CD14-positive monocyte (primary cell): ENCODE results near the gene CSTB. TPM values are rescaled to one million over a fixed set of nuclear protein-coding genes. Genes with fewer than 3 reads are reported as not detected.

Source experiments
- DNase-seq, 3 donors: peaks; one replicate each; pipeline ENCODE4 v3.0.0-alpha.2; 2011 to 2022
- H2AFZ ChIP-seq: 2 replicates; pipeline ENCODE4 v1.6.0; 2012; ENCODE audit warnings: mild to moderate bottlenecking, low read depth, low read length, inconsistent platforms; ENCODE audit not compliant: insufficient read depth, poor library complexity, severe bottlenecking
- H3K27ac ChIP-seq, 2 donors: 1 replicate in 1 of 2; 2 replicates in 1 of 2; pipeline ENCODE4 v1.5.1; 2012 to 2013; ENCODE audit warnings: low read length in 2 of 2, control low read depth in 1 of 2, inconsistent platforms in 1 of 2, low read depth in 1 of 2, mild to moderate bottlenecking in 1 of 2
- H3K27me3 ChIP-seq, 2 donors: one replicate each; pipeline versions ENCODE4 v1.6.0 to v1.6.1; 2011 to 2013; ENCODE audit warnings: low read length in 2 of 2; ENCODE audit not compliant: control insufficient read depth in 2 of 2, insufficient read depth in 2 of 2
- H3K36me3 ChIP-seq, 2 donors: replicated peaks in 1 of 2; 1 replicate in 1 of 2; 2 replicates in 1 of 2; pipeline versions ENCODE4 v1.5.1 to v1.6.1; 2012 to 2013; ENCODE audit warnings: low read length in 2 of 2, control low read depth in 1 of 2, inconsistent platforms in 1 of 2, mild to moderate bottlenecking in 1 of 2; ENCODE audit not compliant: insufficient read depth in 2 of 2, control insufficient read depth in 1 of 2
- H3K4me1 ChIP-seq, 2 donors: 1 replicate in 1 of 2; 2 replicates in 1 of 2; pipeline versions ENCODE4 v1.5.1 to v1.6.1; 2012 to 2013; ENCODE audit warnings: low read length in 2 of 2, control low read depth in 1 of 2, inconsistent platforms in 1 of 2, mild to moderate bottlenecking in 1 of 2, moderate library complexity in 1 of 2; ENCODE audit not compliant: insufficient read depth in 2 of 2, control insufficient read depth in 1 of 2
- H3K4me2 ChIP-seq: replicated peaks from 2 replicates; pipeline ENCODE3; 2012; ENCODE audit warnings: low read length, moderate library complexity, mild to moderate bottlenecking; ENCODE audit not compliant: poor library complexity, severe bottlenecking; ENCODE audit errors: extremely low read depth
- H3K4me3 ChIP-seq, 3 experiments: fragments of 200-600 bp in 1 of 3; sonication (generic) in 1 of 3; replicated peaks in 1 of 3; 1 replicate in 2 of 3; 2 replicates in 1 of 3; pipeline ENCODE4 v1.5.1; 2011 to 2013; ENCODE audit warnings: low read length in 3 of 3, mild to moderate bottlenecking in 3 of 3, control low read depth in 2 of 3, low read depth in 2 of 3, inconsistent platforms in 1 of 3, moderate library complexity in 1 of 3
- H3K79me2 ChIP-seq: 2 replicates; pipeline ENCODE4 v1.6.0; 2012; ENCODE audit warnings: mild to moderate bottlenecking, control low read depth, inconsistent platforms, low read length, moderate library complexity; ENCODE audit not compliant: insufficient read depth
- H3K9ac ChIP-seq: 2 replicates; pipeline ENCODE4 v1.6.0; 2017; ENCODE audit warnings: low read length, mild to moderate bottlenecking; ENCODE audit not compliant: insufficient read depth, poor library complexity, severe bottlenecking
- H3K9me3 ChIP-seq, 2 donors: replicated peaks in 1 of 2; 1 replicate in 1 of 2; 2 replicates in 1 of 2; pipeline versions ENCODE4 v1.5.1 to v1.6.1; 2012 to 2013; ENCODE audit warnings: low read length in 2 of 2, control low read depth in 1 of 2; ENCODE audit not compliant: control insufficient read depth in 1 of 2, insufficient read depth in 1 of 2
- H4K20me1 ChIP-seq: 2 replicates; pipeline ENCODE4 v1.6.0; 2012; ENCODE audit warnings: mild to moderate bottlenecking, low read length, control low read depth, moderate library complexity; ENCODE audit not compliant: insufficient read depth
- H3K27ac Mint-ChIP-seq, 7 donors: one replicate each; pipeline ENCODE4 v1.8.0; 2020; ENCODE audit warnings: mild to moderate bottlenecking in 7 of 7, mixed read lengths in 7 of 7, moderate library complexity in 6 of 7, inconsistent platforms in 2 of 7
- H3K27me3 Mint-ChIP-seq, 3 donors: one replicate each; pipeline ENCODE4 v1.8.0; 2021 to 2022; ENCODE audit warnings: low read depth in 3 of 3, mild to moderate bottlenecking in 3 of 3, mixed read lengths in 3 of 3, moderate library complexity in 3 of 3, inconsistent platforms in 1 of 3
- H3K36me3 Mint-ChIP-seq, 2 donors: one replicate each; pipeline ENCODE4 v1.8.0; 2020; ENCODE audit warnings: mixed read lengths in 2 of 2, inconsistent platforms in 1 of 2, mild to moderate bottlenecking in 1 of 2
- H3K4me1 Mint-ChIP-seq: one replicate; pipeline ENCODE4 v1.8.0; 2020; ENCODE audit warnings: mild to moderate bottlenecking, mixed read lengths
- H3K4me3 Mint-ChIP-seq, 2 donors: one replicate each; pipeline ENCODE4 v1.8.0; 2020; ENCODE audit warnings: mild to moderate bottlenecking in 2 of 2, mixed read lengths in 2 of 2, moderate library complexity in 1 of 2
- H3K9me3 Mint-ChIP-seq, 7 donors: one replicate each; pipeline ENCODE4 v1.8.0; 2020 to 2022; ENCODE audit warnings: mixed read lengths in 7 of 7, mild to moderate bottlenecking in 6 of 7, moderate library complexity in 6 of 7, inconsistent platforms in 2 of 7
- WGBS: methylation state at CpG from one replicate; pipeline ENCODE4 v1.1.5; 2013; ENCODE audit warnings: missing lambda C conversion rate; ENCODE audit not compliant: insufficient coverage; 5-methylcytosine and 5-hydroxymethylcytosine counted together
- intact Hi-C, 2 donors: fragments of 100-400 bp; cut with micrococcal nuclease; formaldehyde crosslinking; loops; one replicate each; pipeline versions ENCODE4 v1.15.0 to v1.15.1; 2023
- polyA plus RNA-seq, 3 donors: library from polyadenylated mRNA; depleted of rRNA in 1 of 3; unstranded in 2 of 3; stranded (reverse) in 1 of 3; fragments of 300-500 nt in 2 of 3; fragments of >200 nt in 1 of 3; fragmentation: Illumina TruSeq in 2 of 3; gene quantifications; 1 replicate in 2 of 3; 2 replicates in 1 of 3; pipeline ENCODE4 v1.2.3, GENCODE V29; 2012 to 2021
- TF ChIP-seq, protein P1 (sequence below): fragments of 200-600 bp; IDR thresholded peaks from one replicate; pipeline ENCODE4 v1.8.0; 2022; ENCODE audit warnings: antibody characterized with exemption, mild to moderate bottlenecking

The CSTB gene
- polyA plus RNA-seq, 3 donors = 73.7 to 120 (median 115) TPM

DNA sequence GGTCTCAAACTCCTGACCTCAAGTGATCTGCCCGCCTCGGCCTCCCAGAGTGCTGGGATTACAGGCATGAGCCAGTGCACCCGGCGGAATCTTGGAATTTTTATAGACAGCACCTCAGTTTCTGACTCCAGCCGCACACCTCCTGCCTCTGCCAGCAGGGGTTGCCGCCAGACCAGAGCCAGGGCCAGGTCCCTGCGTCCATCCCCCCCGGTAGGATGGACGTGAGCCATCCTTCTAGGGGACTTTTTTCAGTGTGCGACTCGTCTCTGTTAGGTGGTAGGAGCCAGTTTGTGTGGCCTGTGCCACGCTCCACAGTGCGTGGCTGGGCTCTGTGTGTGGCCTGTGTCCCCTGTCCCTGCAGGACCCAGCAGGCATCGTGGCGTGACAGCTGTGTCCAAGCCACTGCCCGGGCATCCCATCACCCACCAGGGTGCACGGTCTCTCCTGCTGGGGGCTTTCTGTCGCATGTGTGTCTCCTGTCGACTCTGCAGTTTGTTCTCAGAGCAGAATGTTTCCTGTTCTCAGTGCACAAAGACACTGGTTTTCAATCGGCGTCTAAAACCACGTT is 15.6 kb downstream of the CSTB start:
- WGBS = 88% methylated on average over 20 of the region's 22 CpGs
- DNase-seq = no peak
- peaks cover 7% of the 10 kb centered on the region for H3K4me1 Mint-ChIP-seq
- H3K79me2 ChIP-seq = no peaks in the 10 kb centered on the region
- H3K4me3 ChIP-seq = no peak overlapping the region
- peaks cover 0 to 4% (median 1%) of the 10 kb centered on the region in 7 donors for H3K9me3 Mint-ChIP-seq
- no peak overlapping the region for H3K27ac ChIP-seq
- H3K36me3 ChIP-seq = peaks cover 60 to 81% of the 10 kb centered on the region in 2 donors
- no peaks in the 10 kb centered on the region for H3K27me3 Mint-ChIP-seq
- no peak overlapping the region for H3K4me3 Mint-ChIP-seq
- H3K4me2 ChIP-seq = no peak overlapping the region
- no peaks in the 10 kb centered on the region for H3K4me1 ChIP-seq
- peaks cover 48 to 81% of the 10 kb centered on the region in 2 donors for H3K36me3 Mint-ChIP-seq
- H3K27me3 ChIP-seq = no peaks in the 10 kb centered on the region
- peak overlapping the region in 2 of 7 donors; percentile 30 to 42 for H3K27ac Mint-ChIP-seq
- no peaks in the 10 kb centered on the region for H3K9me3 ChIP-seq
- peaks cover 74% of the 10 kb centered on the region for H4K20me1 ChIP-seq
- H2AFZ ChIP-seq = no peak overlapping the region
- no peak overlapping the region for H3K9ac ChIP-seq
- intact Hi-C loops = no loop called here
- TF ChIP-seq, protein P1, sequence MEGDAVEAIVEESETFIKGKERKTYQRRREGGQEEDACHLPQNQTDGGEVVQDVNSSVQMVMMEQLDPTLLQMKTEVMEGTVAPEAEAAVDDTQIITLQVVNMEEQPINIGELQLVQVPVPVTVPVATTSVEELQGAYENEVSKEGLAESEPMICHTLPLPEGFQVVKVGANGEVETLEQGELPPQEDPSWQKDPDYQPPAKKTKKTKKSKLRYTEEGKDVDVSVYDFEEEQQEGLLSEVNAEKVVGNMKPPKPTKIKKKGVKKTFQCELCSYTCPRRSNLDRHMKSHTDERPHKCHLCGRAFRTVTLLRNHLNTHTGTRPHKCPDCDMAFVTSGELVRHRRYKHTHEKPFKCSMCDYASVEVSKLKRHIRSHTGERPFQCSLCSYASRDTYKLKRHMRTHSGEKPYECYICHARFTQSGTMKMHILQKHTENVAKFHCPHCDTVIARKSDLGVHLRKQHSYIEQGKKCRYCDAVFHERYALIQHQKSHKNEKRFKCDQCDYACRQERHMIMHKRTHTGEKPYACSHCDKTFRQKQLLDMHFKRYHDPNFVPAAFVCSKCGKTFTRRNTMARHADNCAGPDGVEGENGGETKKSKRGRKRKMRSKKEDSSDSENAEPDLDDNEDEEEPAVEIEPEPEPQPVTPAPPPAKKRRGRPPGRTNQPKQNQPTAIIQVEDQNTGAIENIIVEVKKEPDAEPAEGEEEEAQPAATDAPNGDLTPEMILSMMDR = no peak

DNA sequence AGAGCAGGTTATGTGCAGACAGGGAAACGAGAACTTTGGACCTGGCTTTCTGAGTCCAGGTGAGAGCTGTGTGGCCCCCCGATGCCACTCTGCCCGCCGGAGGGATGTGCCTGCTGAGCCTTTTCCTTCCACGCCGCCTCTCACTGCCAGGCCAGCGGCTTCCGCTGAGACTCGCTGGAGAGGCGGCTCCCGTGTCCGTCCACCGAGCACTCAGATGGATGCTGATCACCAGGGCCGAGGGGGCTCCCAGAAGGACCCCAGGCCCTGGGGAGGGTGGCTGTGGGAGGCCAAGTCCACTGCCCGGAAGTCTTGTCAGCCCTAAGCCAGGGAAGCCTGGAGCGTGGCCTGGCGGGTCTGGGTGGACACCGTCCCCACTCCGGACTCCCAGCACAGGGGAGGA is 16.5 kb downstream of the CSTB start:
- peaks cover 0 to 2% of the 10 kb centered on the region in 2 donors for H3K9me3 ChIP-seq
- H2AFZ ChIP-seq = no peak overlapping the region
- no peak for DNase-seq
- peaks cover 80% of the 10 kb centered on the region for H4K20me1 ChIP-seq
- H3K27me3 Mint-ChIP-seq = no peaks in the 10 kb centered on the region
- TF ChIP-seq, protein P1 = no peak
- intact Hi-C loops = no loop called here
- H3K27ac Mint-ChIP-seq = peak overlapping the region in 3 of 7 donors; percentile 20 to 37 (median 30)
- H3K27ac ChIP-seq = no peak overlapping the region
- no peak overlapping the region for H3K4me2 ChIP-seq
- peaks cover 52 to 87% of the 10 kb centered on the region in 2 donors for H3K36me3 Mint-ChIP-seq
- peaks cover 68 to 89% of the 10 kb centered on the region in 2 donors for H3K36me3 ChIP-seq
- peaks cover 7% of the 10 kb centered on the region for H3K4me1 Mint-ChIP-seq
- 97% methylated on average over 18 of the region's 19 CpGs for WGBS
- H3K4me1 ChIP-seq = no peaks in the 10 kb centered on the region
- no peak overlapping the region for H3K4me3 Mint-ChIP-seq
- H3K9me3 Mint-ChIP-seq = peaks cover 0 to 4% (median 1%) of the 10 kb centered on the region in 7 donors
- H3K79me2 ChIP-seq = no peaks in the 10 kb centered on the region
- no peak overlapping the region for H3K9ac ChIP-seq
- no peak overlapping the region for H3K4me3 ChIP-seq
- H3K27me3 ChIP-seq = no peaks in the 10 kb centered on the region
